ENCODE results near the gene CAVIN1. TPM values are rescaled to one million over a fixed set of nuclear protein-coding genes. Genes with fewer than 3 reads are reported as not detected.
"Not testable (repeated sequence)": the region's sequence is repeated elsewhere in the genome, so short reads cannot be mapped to it uniquely, and the experiment has no call there.

Gene CAVIN1
- total RNA-seq, 1 donor from 2014 or later = 53.3 TPM

DNA sequence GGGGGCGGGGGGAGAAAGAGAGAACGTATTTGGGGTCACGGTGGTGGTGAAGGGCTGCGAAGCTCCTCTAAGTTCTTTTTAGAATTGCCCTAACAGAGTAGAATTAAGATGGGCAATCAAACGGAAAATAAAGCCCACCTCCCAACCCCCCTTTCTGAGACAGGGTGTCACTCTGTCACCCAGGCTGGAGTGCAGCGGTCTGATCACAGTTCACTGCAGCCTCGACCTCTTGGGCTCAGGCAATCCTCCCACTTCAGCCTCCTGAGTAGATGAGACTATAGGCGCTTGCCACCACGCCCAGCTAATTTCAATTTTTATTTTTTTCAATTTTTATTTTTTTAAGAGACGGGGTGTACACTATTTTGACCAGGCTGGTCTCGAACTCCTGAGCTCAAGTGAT is 710 bp upstream of the CAVIN1 start:
- peak overlapping the region; percentile 83 for H3K4me3 Mint-ChIP-seq
- H3K27ac Mint-ChIP-seq = peak overlapping the region; percentile 94
- H3K36me3 Mint-ChIP-seq = no peaks in the 10 kb centered on the region
- no peak for DNase-seq (ENCODE audit: low spot score in 2 of 2, unreplicated experiment in 2 of 2)
- TF ChIP-seq, protein P1, sequence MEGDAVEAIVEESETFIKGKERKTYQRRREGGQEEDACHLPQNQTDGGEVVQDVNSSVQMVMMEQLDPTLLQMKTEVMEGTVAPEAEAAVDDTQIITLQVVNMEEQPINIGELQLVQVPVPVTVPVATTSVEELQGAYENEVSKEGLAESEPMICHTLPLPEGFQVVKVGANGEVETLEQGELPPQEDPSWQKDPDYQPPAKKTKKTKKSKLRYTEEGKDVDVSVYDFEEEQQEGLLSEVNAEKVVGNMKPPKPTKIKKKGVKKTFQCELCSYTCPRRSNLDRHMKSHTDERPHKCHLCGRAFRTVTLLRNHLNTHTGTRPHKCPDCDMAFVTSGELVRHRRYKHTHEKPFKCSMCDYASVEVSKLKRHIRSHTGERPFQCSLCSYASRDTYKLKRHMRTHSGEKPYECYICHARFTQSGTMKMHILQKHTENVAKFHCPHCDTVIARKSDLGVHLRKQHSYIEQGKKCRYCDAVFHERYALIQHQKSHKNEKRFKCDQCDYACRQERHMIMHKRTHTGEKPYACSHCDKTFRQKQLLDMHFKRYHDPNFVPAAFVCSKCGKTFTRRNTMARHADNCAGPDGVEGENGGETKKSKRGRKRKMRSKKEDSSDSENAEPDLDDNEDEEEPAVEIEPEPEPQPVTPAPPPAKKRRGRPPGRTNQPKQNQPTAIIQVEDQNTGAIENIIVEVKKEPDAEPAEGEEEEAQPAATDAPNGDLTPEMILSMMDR (IDR thresholded peaks at IDR 0.05; ENCODE audit: unreplicated experiment) = no peak
- peaks cover 42% of the 10 kb centered on the region for H3K4me1 Mint-ChIP-seq
- no peaks in the 10 kb centered on the region for H3K9me3 Mint-ChIP-seq
- H3K27me3 Mint-ChIP-seq (ENCODE audit: low read depth) = peaks cover 39% of the 10 kb centered on the region

DNA sequence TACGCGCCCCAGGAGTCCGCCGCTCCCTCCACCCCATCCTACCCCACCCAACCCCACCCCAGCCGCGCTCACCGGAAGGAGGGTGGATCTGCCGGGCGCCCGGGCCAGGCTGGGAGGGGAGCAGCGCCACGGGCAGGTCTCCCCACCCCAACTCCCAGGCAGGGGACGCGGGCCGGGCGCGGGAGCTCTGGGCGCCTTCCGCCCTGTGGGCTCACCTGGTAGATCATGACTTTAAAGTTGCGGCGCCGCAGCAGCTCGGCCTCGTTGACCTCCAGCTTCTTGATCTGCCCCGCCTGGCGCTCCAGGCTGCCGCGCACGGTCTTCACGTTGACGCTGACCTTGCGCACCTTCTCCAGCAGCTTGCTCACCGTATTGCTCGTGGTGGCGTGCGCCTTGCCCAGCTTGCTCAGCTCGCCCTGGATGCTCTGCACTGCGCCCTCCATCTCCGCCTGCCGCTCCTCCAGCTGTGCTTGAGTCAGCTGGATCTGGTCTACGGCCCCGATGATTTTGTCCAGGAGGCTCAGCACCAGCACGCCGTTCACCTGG is 571 bp downstream of the CAVIN1 start:
- TF ChIP-seq, protein P1 (IDR thresholded peaks at IDR 0.05; ENCODE audit: unreplicated experiment) = no peak
- H3K9me3 Mint-ChIP-seq = no peaks in the 10 kb centered on the region
- H3K4me3 Mint-ChIP-seq = peak overlapping the region; percentile 83
- peak overlapping the region; percentile 94 for H3K27ac Mint-ChIP-seq
- H3K4me1 Mint-ChIP-seq = peaks cover 31% of the 10 kb centered on the region
- DNase-seq (ENCODE audit: low spot score in 2 of 2, unreplicated experiment in 2 of 2) = peak in 1 of 2 experiments; percentile 50
- peaks cover 39% of the 10 kb centered on the region for H3K27me3 Mint-ChIP-seq (ENCODE audit: low read depth)
- H3K36me3 Mint-ChIP-seq = no peaks in the 10 kb centered on the region

DNA sequence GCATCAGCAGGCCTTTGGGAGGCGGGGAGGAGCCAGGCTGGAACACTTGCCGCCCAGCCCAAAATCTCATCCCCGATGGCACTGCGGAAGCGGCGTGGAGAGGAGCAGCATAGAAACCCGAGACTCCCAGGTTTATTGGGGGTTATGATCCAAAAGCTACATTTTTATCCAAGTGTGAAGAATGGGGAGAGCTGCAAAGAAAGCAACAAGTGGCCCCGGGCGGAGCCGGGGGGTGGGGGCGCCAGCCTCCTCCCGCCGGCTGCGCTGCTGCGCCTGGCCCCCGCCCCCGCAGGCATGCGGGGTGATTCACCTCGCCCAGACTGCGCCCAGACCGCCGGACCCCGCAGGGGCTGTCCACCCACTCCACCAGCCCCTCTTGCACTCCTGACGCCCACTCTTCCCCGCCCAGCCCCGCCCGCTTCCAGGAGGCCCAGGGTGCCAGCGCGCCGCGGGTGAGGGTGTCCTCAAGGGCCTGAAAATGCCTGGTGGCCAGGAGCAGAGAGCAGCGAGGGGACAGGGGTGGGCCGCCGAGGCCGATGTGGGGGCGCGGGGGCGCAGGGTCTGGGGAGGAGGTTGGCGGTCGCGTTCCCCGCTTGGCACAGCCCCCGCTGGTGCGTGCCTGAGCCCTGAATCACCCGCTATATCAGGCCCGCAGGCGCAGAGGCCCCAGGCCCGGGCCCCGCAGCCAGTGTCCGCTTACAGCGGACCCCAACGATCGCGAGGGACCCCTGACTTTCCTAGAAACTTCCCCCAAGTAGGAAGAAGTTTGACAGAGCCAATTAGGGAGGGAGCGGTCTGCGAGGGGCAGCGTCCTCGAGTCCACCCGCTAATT is 1.3 kb downstream of the CAVIN1 start:
- DNase-seq (ENCODE audit: low spot score in 2 of 2, unreplicated experiment in 2 of 2) = peak; percentile 52 to 69
- Mint-ChIP-seq H3K9me3 (no peaks in the 10 kb centered on the region), H3K36me3 (no peaks in the 10 kb centered on the region), H3K4me1 (peaks cover 31% of the 10 kb centered on the region), H3K4me3 (peak overlapping the region; percentile 82), H3K27me3 (ENCODE audit: low read depth) (peaks cover 39% of the 10 kb centered on the region), H3K27ac (peak overlapping the region; percentile 76)
- TF ChIP-seq, protein P1 (IDR thresholded peaks at IDR 0.05; ENCODE audit: unreplicated experiment) = no peak

DNA sequence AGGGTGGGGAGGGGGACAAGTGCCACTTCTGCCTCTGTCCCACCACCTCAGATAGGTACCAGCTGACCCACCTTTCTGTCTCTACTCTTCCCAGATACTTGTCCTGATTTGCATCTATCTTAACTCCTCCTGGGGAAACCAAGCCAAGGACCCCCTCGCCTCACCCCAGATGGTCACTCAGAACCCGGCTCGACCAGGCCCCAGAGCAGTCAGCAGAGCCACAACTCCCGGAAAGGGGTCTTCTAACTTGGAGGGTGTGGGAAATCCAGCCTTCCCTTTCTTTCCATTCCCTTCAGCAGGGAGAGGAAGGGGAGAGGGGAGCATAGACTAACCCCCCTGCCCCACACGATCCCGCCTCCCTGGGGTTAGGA is 1.9 kb downstream of the CAVIN1 start:
- peaks cover 39% of the 10 kb centered on the region for H3K27me3 Mint-ChIP-seq (ENCODE audit: low read depth)
- no peak for DNase-seq (ENCODE audit: low spot score in 2 of 2, unreplicated experiment in 2 of 2)
- H3K4me1 Mint-ChIP-seq = peaks cover 31% of the 10 kb centered on the region

DNA sequence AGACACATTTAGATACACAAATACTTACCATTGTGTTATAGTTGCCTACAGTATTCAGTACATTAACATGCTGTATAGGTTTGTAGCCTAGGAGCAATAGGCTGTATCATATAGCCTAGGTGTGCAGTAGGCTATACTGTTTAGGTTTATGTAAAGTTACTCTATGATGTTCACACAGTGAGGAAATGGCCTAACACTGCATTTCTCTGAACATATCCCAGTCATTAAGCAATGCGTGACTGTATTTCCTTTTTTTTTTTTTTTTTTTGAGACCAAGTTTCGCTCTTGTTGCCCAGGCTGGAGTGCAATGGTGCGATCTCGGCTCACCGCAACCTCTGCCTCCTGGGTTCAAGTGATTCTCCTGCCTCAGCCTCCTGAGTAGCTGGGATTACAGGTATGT is 5.1 kb downstream of the CAVIN1 start:
- not testable (repeated sequence) for DNase-seq (ENCODE audit: low spot score in 2 of 2, unreplicated experiment in 2 of 2); H3K9me3 Mint-ChIP-seq; H3K4me3 Mint-ChIP-seq; H3K27ac Mint-ChIP-seq; H3K36me3 Mint-ChIP-seq
- Mint-ChIP-seq H3K4me1 (peaks cover 21% of the 10 kb centered on the region), H3K27me3 (ENCODE audit: low read depth) (peaks cover 32% of the 10 kb centered on the region)

More for the DNA sequence above, 1.9 kb downstream of the CAVIN1 start:
- Mint-ChIP-seq H3K36me3 (no peaks in the 10 kb centered on the region), H3K9me3 (no peaks in the 10 kb centered on the region), H3K4me3 (peak overlapping the region; percentile 82), H3K27ac (peak overlapping the region; percentile 76)
- TF ChIP-seq, protein P1 (IDR thresholded peaks at IDR 0.05; ENCODE audit: unreplicated experiment) = no peak

DNA sequence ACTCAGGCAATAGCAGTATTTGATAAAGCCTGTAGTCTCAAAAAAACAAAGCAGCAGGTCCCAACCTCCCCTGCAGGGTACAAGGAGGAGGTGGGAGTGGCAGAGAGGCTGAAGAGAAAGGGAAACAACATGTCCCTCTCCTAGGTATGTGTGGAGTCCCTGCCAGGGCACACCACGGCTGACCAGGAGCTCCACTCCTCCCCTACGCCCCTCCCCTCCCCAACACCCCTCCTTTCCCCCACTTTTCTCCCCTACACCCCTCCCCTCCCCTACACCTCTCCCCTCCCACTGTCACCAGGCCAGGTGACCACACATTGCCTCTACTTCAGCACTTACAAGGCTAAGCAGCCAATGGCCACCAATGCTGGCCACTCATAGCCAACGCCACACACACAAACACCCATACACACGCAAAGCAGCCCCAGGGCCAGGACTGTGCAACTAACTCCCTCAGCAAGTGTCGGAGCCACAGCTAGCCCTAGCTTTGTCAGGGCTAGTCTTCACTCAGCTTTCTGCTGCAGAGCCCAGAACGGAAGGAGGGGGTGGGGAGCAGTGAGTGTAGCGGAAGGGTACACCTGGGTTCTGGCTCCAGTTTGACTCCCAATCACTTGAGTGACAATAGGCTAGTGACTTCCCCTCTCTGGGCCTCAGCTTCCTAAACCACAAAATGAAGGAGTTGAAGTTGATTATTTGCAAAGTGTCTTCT is 8.2 kb downstream of the CAVIN1 start:
- Mint-ChIP-seq H3K27me3 (ENCODE audit: low read depth) (peaks cover 5% of the 10 kb centered on the region), H3K4me3 (no peak overlapping the region), H3K36me3 (no peaks in the 10 kb centered on the region), H3K27ac (no peak overlapping the region), H3K9me3 (no peaks in the 10 kb centered on the region), H3K4me1 (peaks cover 4% of the 10 kb centered on the region)
- TF ChIP-seq, protein P1 (IDR thresholded peaks at IDR 0.05; ENCODE audit: unreplicated experiment) = no peak
- no peak for DNase-seq (ENCODE audit: low spot score in 2 of 2, unreplicated experiment in 2 of 2)

All from mesothelial cell of epicardium (in vitro differentiated cells).